ENCODE results near the gene SLC22A14. TPM values are rescaled to one million over a fixed set of nuclear protein-coding genes. Genes with fewer than 3 reads are reported as not detected.

Gene SLC22A14
- total RNA-seq, 1 experiment from 2014 or later, result 0.26 TPM

GRCh38 chr3:38250198-38250597 is 31.9 kb upstream of the SLC22A14 start:
- Histone ChIP-seq H3K27ac (ENCODE audit: low read depth, low read length, poor library complexity, severe bottlenecking) (no peak overlapping the region), H3K36me3 (ENCODE audit: insufficient read depth, low read length, poor library complexity, severe bottlenecking) (peaks cover 34% of the 10 kb centered on the region), H3K9me3 (ENCODE audit: low read depth, low read length, poor library complexity, severe bottlenecking) (no peaks in the 10 kb centered on the region), H3K27me3 (replicated peaks; ENCODE audit: insufficient read depth, low read depth, low read length, poor library complexity) (no peaks in the 10 kb centered on the region), H3K4me3 (ENCODE audit: low read depth, low read length, poor library complexity, severe bottlenecking) (no peak overlapping the region), H3K4me1 (ENCODE audit: insufficient read depth, low read length, poor library complexity, severe bottlenecking) (no peaks in the 10 kb centered on the region)
- CTCF ChIA-PET, result no interaction called here
- no peak for DNase-seq (ENCODE audit: low spot score)
- BruUV-seq (replicated peaks), result no TSS peak
- intact Hi-C loops (cut with micrococcal nuclease; ENCODE audit: unreplicated experiment), result no loop called here
- POLR2A ChIA-PET (ENCODE audit: low non-redundant PET), result no interaction called here
- TF ChIP-seq CTCF (conservative IDR thresholded peaks at IDR 0.05; ENCODE audit: low read depth, low read length) (no peak), EZH2 (IDR thresholded peaks at IDR 0.05; ENCODE audit: borderline replicate concordance, low read depth, low read length, poor library complexity, severe bottlenecking) (no peak)

DNA sequence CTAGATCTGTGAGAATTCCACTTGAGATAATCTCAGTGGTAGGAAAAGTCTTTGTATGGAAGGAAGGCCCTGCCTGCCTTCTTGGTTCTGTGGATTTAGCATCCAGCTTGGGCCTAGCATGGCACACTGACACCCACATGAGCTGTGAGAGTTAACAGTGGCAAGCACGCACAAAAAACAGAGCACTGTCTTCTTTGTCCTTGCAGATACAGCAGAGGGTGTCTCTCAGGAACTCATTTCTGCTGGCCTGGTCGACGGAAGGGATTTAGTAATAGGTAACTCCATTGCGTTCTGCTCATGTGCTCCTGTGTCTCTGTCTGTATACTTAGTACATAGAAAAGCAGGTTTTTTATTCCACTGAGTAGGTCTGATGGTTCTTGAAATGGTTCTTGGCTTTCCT is 30.9 kb upstream of the SLC22A14 start:
- no TSS peak for BruUV-seq (replicated peaks)
- DNase-seq (ENCODE audit: low spot score), result no peak
- POLR2A ChIA-PET (ENCODE audit: low non-redundant PET), result no interaction called here

GRCh38 chr3:38253704-38254103 is 28.4 kb upstream of the SLC22A14 start:
- ChIA-PET CTCF (no interaction called here), POLR2A (ENCODE audit: low non-redundant PET) (no interaction called here)
- H3K9me3 ChIP-seq (ENCODE audit: low read depth, low read length, poor library complexity, severe bottlenecking), result no peaks in the 10 kb centered on the region
- H3K27ac ChIP-seq (ENCODE audit: low read depth, low read length, poor library complexity, severe bottlenecking), result no peak overlapping the region
- H3K27me3 ChIP-seq (replicated peaks; ENCODE audit: insufficient read depth, low read depth, low read length, poor library complexity), result no peaks in the 10 kb centered on the region
- H3K4me3 ChIP-seq (ENCODE audit: low read depth, low read length, poor library complexity, severe bottlenecking), result no peak overlapping the region
- intact Hi-C loops (cut with micrococcal nuclease; ENCODE audit: unreplicated experiment), result no loop called here
- TF ChIP-seq EZH2 (IDR thresholded peaks at IDR 0.05; ENCODE audit: borderline replicate concordance, low read depth, low read length, poor library complexity, severe bottlenecking), result no peak
- no peak for TF ChIP-seq CTCF (conservative IDR thresholded peaks at IDR 0.05; ENCODE audit: low read depth, low read length)
- H3K36me3 ChIP-seq (ENCODE audit: insufficient read depth, low read length, poor library complexity, severe bottlenecking), result peaks cover 28% of the 10 kb centered on the region
- no TSS peak for BruUV-seq (replicated peaks)
- no peak for DNase-seq (ENCODE audit: low spot score)
- H3K4me1 ChIP-seq (ENCODE audit: insufficient read depth, low read length, poor library complexity, severe bottlenecking), result no peaks in the 10 kb centered on the region

More for the DNA sequence above, 30.9 kb upstream of the SLC22A14 start:
- Histone ChIP-seq H3K4me3 (ENCODE audit: low read depth, low read length, poor library complexity, severe bottlenecking) (no peak overlapping the region), H3K9me3 (ENCODE audit: low read depth, low read length, poor library complexity, severe bottlenecking) (no peaks in the 10 kb centered on the region), H3K36me3 (ENCODE audit: insufficient read depth, low read length, poor library complexity, severe bottlenecking) (peaks cover 34% of the 10 kb centered on the region), H3K4me1 (ENCODE audit: insufficient read depth, low read length, poor library complexity, severe bottlenecking) (no peaks in the 10 kb centered on the region), H3K27ac (ENCODE audit: low read depth, low read length, poor library complexity, severe bottlenecking) (no peak overlapping the region), H3K27me3 (replicated peaks; ENCODE audit: insufficient read depth, low read depth, low read length, poor library complexity) (no peaks in the 10 kb centered on the region)
- intact Hi-C loops (cut with micrococcal nuclease; ENCODE audit: unreplicated experiment), result no loop called here
- CTCF ChIA-PET, result no interaction called here
- no peak for TF ChIP-seq EZH2 (IDR thresholded peaks at IDR 0.05; ENCODE audit: borderline replicate concordance, low read depth, low read length, poor library complexity, severe bottlenecking)
- TF ChIP-seq CTCF (conservative IDR thresholded peaks at IDR 0.05; ENCODE audit: low read depth, low read length), result no peak

Measured in A673 (cell line).